Peyer's patch (tissue), 4 donors: ENCODE data around the gene PYDC2.

Source experiments
- CTCF ChIP-seq, 6 experiments: fragments of 450-650 bp in 4 of 6; fragments of 200-600 bp in 2 of 6; sonication (generic) in 1 of 6; IDR thresholded peaks; one replicate each; pipeline ENCODE4 v1.5.1; 2017 to 2019; ENCODE audit warnings: antibody characterized with exemption in 6 of 6, mild to moderate bottlenecking in 3 of 6, moderate library complexity in 1 of 6
- POLR2A ChIP-seq, 2 donors: fragments of 450-650 bp; IDR thresholded peaks; one replicate each; pipeline ENCODE4 v1.5.1; 2017; ENCODE audit warnings: antibody characterized with exemption in 2 of 2, mild to moderate bottlenecking in 2 of 2, moderate library complexity in 2 of 2

DNA sequence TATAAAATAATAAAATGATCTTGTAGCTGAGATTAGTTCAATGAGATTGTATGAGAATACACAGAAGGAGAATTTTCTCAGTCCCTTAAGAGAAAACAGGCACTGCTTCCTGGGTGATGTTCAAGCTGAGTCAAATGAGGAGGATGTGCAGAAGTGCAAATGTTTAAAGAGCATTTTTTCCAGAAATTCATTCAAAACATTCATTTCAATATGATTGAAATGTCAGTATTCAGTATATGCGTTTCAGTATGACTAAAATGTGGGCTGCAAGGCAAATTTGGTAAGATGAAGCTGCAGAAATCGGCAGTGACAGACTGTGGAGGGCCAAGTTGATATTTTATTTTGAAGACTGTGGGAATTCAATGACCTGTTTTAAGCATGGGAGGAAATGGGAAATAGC, 19.3 kb upstream of the PYDC2 start:
- no peak for TF ChIP-seq CTCF (IDR thresholded peaks at IDR 0.05)
- no peak for TF ChIP-seq POLR2A (IDR thresholded peaks at IDR 0.05)
